GM21717 (cell line): ENCODE results near the gene ZNF768.

Experiments
- ATAC-seq: cut with Tn5 transposase; IDR thresholded peaks from one replicate; pipeline ENCODE4 v1.9.1; 2021; ENCODE audit warnings: mild to moderate bottlenecking, moderate library complexity; ENCODE audit not compliant: unreplicated experiment

ZNF768 gene

GRCh38 chr16:30526137-30526822 is at the start of gene ZNF768:
Gene ZNF768, minus strand, starts transcription at chr16:30526566. Its CDS starts 153 bp downstream, at chr16:30526413.
- no peak for ATAC-seq

- no peak for ATAC-seq
These were observed 48.3 kb upstream of the ZNF768 start for GRCh38 chr16:30574678-30575077.

GRCh38 chr16:30571445-30572322 is 45.3 kb upstream of the ZNF768 start, which contains the start of gene ZNF688:
Gene ZNF688, minus strand, starts transcription at chr16:30571714. Its CDS starts 85 bp downstream, at chr16:30571629.
- peak; percentile 63 for ATAC-seq

GRCh38 chr16:30570636-30571444 is 44.5 kb upstream of the ZNF768 start:
- peak; percentile 2 for ATAC-seq

GRCh38 chr16:30569746-30570635 is 43.6 kb upstream of the ZNF768 start:
- no peak for ATAC-seq

- no peak for ATAC-seq
These were observed 42.9 kb upstream of the ZNF768 start for GRCh38 chr16:30569281-30569680.

- no peak for ATAC-seq
These were observed 41.7 kb upstream of the ZNF768 start for GRCh38 chr16:30567991-30568638.

GRCh38 chr16:30567160-30567990 is 41.0 kb upstream of the ZNF768 start:
- no peak for ATAC-seq

GRCh38 chr16:30566531-30566930 is 40.2 kb upstream of the ZNF768 start:
- ATAC-seq: no peak

GRCh38 chr16:30565984-30566383 is 39.6 kb upstream of the ZNF768 start:
- no peak for ATAC-seq

GRCh38 chr16:30565526-30565925 is 39.2 kb upstream of the ZNF768 start:
- no peak for ATAC-seq

GRCh38 chr16:30562021-30562420 is 35.7 kb upstream of the ZNF768 start:
- ATAC-seq: no peak

GRCh38 chr16:30561089-30561816 is 34.9 kb upstream of the ZNF768 start:
- no peak for ATAC-seq

- no peak for ATAC-seq
These were observed 33.3 kb upstream of the ZNF768 start for GRCh38 chr16:30559690-30560089.

- ATAC-seq: no peak
These were observed 32.5 kb upstream of the ZNF768 start for GRCh38 chr16:30558789-30559377.

GRCh38 chr16:30557957-30558788 is 31.8 kb upstream of the ZNF768 start, which contains the start of gene ZNF764:
Gene ZNF764, minus strand, starts transcription at chr16:30558374. Its CDS starts 192 bp downstream, at chr16:30558182.
- peak; percentile 83 for ATAC-seq

GRCh38 chr16:30557707-30557956 is 31.3 kb upstream of the ZNF768 start:
- ATAC-seq: no peak
